SH-SY5Y (cell line): ENCODE data around the gene CTCFL.

Experiments used
- GATA2 ChIP-seq: IDR thresholded peaks from 2 replicates; pipeline ENCODE4 v1.6.1; 2011; ENCODE audit warnings: mild to moderate bottlenecking, low read depth, low read length
- GATA3 ChIP-seq: IDR thresholded peaks from 2 replicates; pipeline ENCODE4 v1.6.1; 2011; ENCODE audit warnings: low read depth, mild to moderate bottlenecking, low read length, moderate library complexity

DNA sequence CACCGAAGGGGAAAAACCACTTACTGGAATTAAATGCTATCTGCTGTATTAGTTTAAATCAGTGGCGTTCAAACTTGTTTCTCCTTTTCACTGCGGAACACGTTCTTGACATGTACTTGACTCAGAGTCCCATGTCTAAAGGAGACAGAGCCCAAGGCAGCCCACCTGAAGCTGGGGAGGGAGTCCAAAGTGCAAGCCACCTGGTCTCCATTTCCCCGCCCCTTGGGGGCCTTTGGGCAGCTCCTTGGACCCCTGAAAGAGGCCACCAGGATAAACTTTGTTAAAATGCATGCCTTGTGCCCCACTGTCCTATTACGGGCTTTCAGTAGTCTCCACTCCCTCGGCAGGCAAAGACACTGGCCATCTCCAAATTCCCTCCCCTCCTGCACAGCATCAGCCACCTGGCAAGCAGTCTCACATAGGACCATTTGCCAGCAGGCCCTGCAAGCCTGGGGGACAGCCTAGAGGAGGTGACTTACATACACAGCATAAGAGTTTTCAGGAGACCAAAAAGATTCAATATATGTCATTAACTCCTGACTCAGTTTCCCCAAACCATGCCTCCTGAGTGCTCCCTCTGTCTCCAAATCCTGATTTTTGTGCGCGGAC lies 42.6 kb upstream of the CTCFL start:
- no peak for TF ChIP-seq GATA2
- TF ChIP-seq GATA3 = no peak
